Smooth muscle cell (in vitro differentiated cells): ENCODE results near the gene SRGAP3. TPM values are rescaled to one million over a fixed set of nuclear protein-coding genes. Genes with fewer than 3 reads are reported as not detected.

Source experiments
- DNase-seq: peaks from one replicate; lab custom pipeline; 2025; ENCODE audit not compliant: unreplicated experiment; lab: John Stamatoyannopoulos, UW
- H2AFZ ChIP-seq: fragments of 200-600 bp; sonication (generic); 2 replicates; pipeline ENCODE4 v1.6.0; 2016; ENCODE audit warnings: antibody characterized with exemption, low read depth, mild to moderate bottlenecking
- H3F3A ChIP-seq: fragments of 200-600 bp; sonication (generic); 2 replicates; pipeline ENCODE4 v1.6.0; 2017; ENCODE audit warnings: antibody characterized with exemption, low read depth
- H3K27ac ChIP-seq: fragments of 200-600 bp; sonication (generic); 2 replicates; pipeline ENCODE4 v1.5.1; 2016; ENCODE audit warnings: low read depth, mild to moderate bottlenecking
- H3K27me3 ChIP-seq: fragments of 200-600 bp; sonication (generic); 2 replicates; pipeline ENCODE4 v1.6.1; 2016; ENCODE audit warnings: low read depth, mild to moderate bottlenecking
- H3K36me3 ChIP-seq: fragments of 200-600 bp; sonication (generic); 2 replicates; pipeline ENCODE4 v1.5.1; 2016; ENCODE audit warnings: low read depth
- H3K4me1 ChIP-seq: fragments of 200-600 bp; sonication (generic); 2 replicates; pipeline ENCODE4 v1.5.1; 2016; ENCODE audit warnings: low read depth
- H3K4me2 ChIP-seq: fragments of 200-600 bp; sonication (generic); 2 replicates; pipeline ENCODE4 v1.6.0; 2016; ENCODE audit warnings: mild to moderate bottlenecking
- H3K4me3 ChIP-seq: fragments of 200-600 bp; sonication (generic); 2 replicates; pipeline ENCODE4 v1.5.1; 2016; ENCODE audit warnings: mild to moderate bottlenecking
- H3K79me2 ChIP-seq: fragments of 200-600 bp; sonication (generic); 2 replicates; pipeline ENCODE4 v1.6.0; 2016; ENCODE audit warnings: low read depth, mild to moderate bottlenecking
- H3K9ac ChIP-seq: fragments of 200-600 bp; sonication (generic); 2 replicates; pipeline ENCODE4 v1.6.0; 2016; ENCODE audit warnings: low read depth
- H3K9me3 ChIP-seq: fragments of 200-600 bp; sonication (generic); replicated peaks from 2 replicates; pipeline ENCODE4 v1.5.1; 2016; ENCODE audit warnings: low read depth
- H4K20me1 ChIP-seq: fragments of 200-600 bp; sonication (generic); 2 replicates; pipeline ENCODE4 v1.6.0; 2016; ENCODE audit warnings: low read depth
- WGBS: methylation state at CpG from one replicate; pipeline ENCODE4 v1.1.7; 2016; ENCODE audit warnings: low lambda C conversion rate; 5-methylcytosine and 5-hydroxymethylcytosine counted together
- polyA plus RNA-seq: library from polyadenylated mRNA; unstranded; fragments of >200 nt; fragmentation: Nextera tagmentation; extraction: Ambion mirVana; gene quantifications from 2 replicates; pipeline ENCODE4 v1.2.1, GENCODE V29; 2016
- total RNA-seq: library from RNA; depleted of rRNA; stranded (reverse); fragments of >200 nt; gene quantifications from 2 replicates; pipeline ENCODE4 v1.2.3, GENCODE V29; 2014
- TF ChIP-seq, protein P1 (sequence below): fragments of 200-600 bp; sonication (generic); IDR thresholded peaks from 2 replicates; pipeline ENCODE4 v1.5.1; 2017; ENCODE audit warnings: borderline replicate concordance, mild to moderate bottlenecking, antibody characterized with exemption; ENCODE audit not compliant: insufficient read depth, poor library complexity, severe bottlenecking

SRGAP3 gene
- total and polyA plus RNA-seq, 2 experiments from 2014 or later, result 1.5 to 3.1 TPM

DNA sequence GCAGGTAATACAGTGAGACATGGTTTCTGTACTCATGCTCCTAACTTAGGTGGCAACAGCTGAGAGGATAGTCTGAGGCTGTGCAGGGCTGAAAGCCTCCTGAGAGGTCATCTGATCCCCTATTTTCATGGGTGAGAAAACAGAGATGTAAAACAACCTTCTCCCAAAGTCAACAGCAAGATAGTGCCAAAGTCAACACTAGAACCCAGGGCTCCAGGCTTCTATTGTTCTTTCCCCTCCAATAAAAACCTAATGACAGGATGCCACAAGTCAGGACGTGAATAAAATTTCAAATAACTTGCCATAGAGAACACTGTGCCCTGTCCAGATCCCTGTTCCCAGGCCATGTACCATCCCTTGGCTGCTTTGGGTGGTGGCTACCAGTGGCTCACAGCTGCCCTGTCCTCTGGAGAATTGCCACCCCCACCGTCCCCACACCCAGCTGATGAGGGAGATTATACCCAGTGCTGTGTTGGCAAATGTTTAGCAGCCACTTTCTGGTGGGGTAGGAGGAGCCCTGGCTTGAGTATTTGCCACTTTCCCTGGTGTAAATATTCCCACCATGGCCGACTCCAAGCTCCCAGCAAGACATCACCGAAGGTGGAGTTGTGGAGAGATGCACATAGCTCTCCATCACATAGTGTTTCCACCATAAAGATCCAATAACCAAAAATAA is 54.8 kb downstream of the SRGAP3 start:
- Histone ChIP-seq H2AFZ (no peak overlapping the region), H3K4me2 (no peak overlapping the region), H3K79me2 (no peaks in the 10 kb centered on the region), H3K27me3 (peaks cover 6% of the 10 kb centered on the region), H3F3A (no peaks in the 10 kb centered on the region), H3K4me1 (peaks cover 7% of the 10 kb centered on the region), H3K9me3 (no peaks in the 10 kb centered on the region), H3K4me3 (no peak overlapping the region), H3K9ac (no peak overlapping the region), H3K27ac (no peak overlapping the region), H4K20me1 (no peaks in the 10 kb centered on the region), H3K36me3 (no peaks in the 10 kb centered on the region)
- TF ChIP-seq, protein P1, sequence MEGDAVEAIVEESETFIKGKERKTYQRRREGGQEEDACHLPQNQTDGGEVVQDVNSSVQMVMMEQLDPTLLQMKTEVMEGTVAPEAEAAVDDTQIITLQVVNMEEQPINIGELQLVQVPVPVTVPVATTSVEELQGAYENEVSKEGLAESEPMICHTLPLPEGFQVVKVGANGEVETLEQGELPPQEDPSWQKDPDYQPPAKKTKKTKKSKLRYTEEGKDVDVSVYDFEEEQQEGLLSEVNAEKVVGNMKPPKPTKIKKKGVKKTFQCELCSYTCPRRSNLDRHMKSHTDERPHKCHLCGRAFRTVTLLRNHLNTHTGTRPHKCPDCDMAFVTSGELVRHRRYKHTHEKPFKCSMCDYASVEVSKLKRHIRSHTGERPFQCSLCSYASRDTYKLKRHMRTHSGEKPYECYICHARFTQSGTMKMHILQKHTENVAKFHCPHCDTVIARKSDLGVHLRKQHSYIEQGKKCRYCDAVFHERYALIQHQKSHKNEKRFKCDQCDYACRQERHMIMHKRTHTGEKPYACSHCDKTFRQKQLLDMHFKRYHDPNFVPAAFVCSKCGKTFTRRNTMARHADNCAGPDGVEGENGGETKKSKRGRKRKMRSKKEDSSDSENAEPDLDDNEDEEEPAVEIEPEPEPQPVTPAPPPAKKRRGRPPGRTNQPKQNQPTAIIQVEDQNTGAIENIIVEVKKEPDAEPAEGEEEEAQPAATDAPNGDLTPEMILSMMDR, result no peak
- 93% methylated on average over 4 of the region's 4 CpGs for WGBS
- DNase-seq, result no peak

DNA sequence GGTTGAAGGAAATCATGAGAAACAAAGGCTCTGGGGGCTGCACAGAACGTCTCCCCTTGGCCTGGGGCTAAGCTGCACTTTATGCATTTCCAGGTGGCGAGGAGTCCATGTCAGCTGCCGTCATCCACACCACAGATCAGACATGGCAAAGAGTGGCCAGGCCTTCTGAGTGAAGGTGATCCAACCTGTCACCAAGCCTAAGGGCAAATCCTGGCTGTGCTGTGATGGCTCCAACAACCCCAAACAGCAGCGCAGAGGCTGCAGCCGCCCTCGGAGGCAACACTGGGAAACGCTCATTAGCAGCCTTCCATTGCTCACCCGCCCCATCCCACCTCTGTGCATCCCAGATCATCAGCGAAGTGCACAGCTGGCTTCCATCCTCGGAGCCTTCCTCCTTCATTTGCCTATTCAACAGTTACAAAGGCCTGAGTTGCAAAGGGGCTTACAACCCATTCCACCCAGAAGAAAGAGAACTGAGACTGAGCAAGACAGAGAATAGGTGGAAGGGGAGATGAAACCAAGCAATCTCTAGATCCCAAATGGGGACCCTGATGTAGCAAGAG is 55.7 kb downstream of the SRGAP3 start:
- no peak overlapping the region for H3K9ac ChIP-seq
- WGBS, result 76% methylated on average over 10 of the region's 10 CpGs
- H3K27me3 ChIP-seq, result peaks cover 6% of the 10 kb centered on the region

DNA sequence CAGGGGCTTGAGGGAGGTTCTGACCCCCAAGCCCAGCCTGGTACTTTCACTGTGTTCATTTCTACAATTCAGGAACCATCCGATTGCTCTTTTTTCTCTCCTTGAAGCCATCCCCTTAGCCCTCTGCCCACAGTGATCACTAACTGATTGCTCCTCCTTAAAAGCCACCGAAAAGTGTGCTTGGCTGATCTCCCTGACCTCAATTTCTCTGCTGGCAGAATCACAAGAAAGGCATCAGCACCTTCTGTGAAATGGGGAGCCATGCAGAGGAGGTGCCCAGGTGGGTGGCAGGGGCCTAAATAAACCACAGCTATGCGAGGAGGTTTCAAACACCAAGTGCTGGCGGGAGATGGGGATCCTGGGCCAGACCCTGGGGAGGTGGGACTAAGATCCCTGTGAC is 56.2 kb downstream of the SRGAP3 start:
- Histone ChIP-seq H3K79me2 (no peaks in the 10 kb centered on the region), H4K20me1 (no peaks in the 10 kb centered on the region), H3K9me3 (no peaks in the 10 kb centered on the region), H3K4me2 (no peak overlapping the region), H3K36me3 (no peaks in the 10 kb centered on the region), H3K27me3 (peaks cover 6% of the 10 kb centered on the region), H3K4me3 (no peak overlapping the region), H3F3A (no peaks in the 10 kb centered on the region), H2AFZ (no peak overlapping the region), H3K27ac (no peak overlapping the region), H3K9ac (no peak overlapping the region), H3K4me1 (peaks cover 7% of the 10 kb centered on the region)
- WGBS, result 95% methylated on average over 4 of the region's 4 CpGs
- no peak for DNase-seq
- TF ChIP-seq, protein P1, result no peak

More for the DNA sequence above, 55.7 kb downstream of the SRGAP3 start:
- no peak for DNase-seq
- Histone ChIP-seq H3K27ac (no peak overlapping the region), H3F3A (no peaks in the 10 kb centered on the region), H2AFZ (no peak overlapping the region), H3K4me2 (no peak overlapping the region), H3K79me2 (no peaks in the 10 kb centered on the region), H3K4me1 (peaks cover 7% of the 10 kb centered on the region), H3K36me3 (no peaks in the 10 kb centered on the region), H4K20me1 (no peaks in the 10 kb centered on the region), H3K9me3 (no peaks in the 10 kb centered on the region), H3K4me3 (no peak overlapping the region)
- TF ChIP-seq, protein P1, result no peak
